IPS-NIHi7 (cell line): ENCODE measurements around the gene IGSF9.
"Not testable (repeated sequence)": the region's sequence is repeated elsewhere in the genome, so short reads cannot be mapped to it uniquely, and the experiment has no call there.

Experiments used
- DNase-seq: peaks from one replicate; pipeline ENCODE4 v3.0.0; 2012; ENCODE audit warnings: mixed read lengths; ENCODE audit errors: extremely low spot score

The IGSF9 gene

GRCh38 chr1:159920651-159921050, 24.8 kb downstream of the IGSF9 start:
- DNase-seq, result no peak

GRCh38 chr1:159920202-159920601, 25.2 kb downstream of the IGSF9 start:
- DNase-seq, result no peak

DNA sequence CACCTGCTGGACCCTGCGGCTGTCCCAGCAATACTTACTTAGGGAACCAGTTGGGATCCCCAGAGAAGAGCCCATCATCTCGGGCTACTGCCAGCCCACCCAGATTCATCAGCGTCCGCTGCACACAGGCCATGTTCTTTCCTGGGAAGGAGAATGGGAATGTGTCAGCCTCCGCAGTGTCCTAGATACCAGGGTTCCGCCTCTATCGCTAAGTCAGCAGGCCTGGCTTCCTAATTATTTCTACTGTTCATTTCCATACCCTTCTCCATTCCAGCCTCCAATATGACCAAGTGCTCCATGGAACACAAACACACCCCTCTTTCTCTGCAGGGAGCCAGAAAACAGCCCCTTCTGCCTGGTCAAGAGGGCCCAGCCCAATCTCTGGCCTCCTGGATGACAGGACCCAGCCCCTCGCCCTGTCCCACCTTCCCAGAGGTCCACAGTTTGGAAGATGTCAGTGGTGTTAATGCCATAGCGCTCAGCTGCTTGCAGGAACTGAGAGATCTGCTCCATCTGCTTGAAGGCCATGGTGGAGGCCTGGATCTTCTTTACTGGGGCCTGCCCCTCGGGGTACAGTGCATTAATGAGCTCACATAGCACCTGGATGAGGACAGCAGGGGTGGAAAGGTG, 26.1 kb downstream of the IGSF9 start:
- no peak for DNase-seq

GRCh38 chr1:159918352-159919200, 26.8 kb downstream of the IGSF9 start:
- no peak for DNase-seq

GRCh38 chr1:159917533-159918351, 27.7 kb downstream of the IGSF9 start:
- DNase-seq, result no peak

- peak; percentile 52 for DNase-seq
These were observed 29.0 kb downstream of the IGSF9 start for GRCh38 chr1:159916242-159917051.

GRCh38 chr1:159915571-159916241, 29.7 kb downstream of the IGSF9 start:
- DNase-seq, result no peak

DNA sequence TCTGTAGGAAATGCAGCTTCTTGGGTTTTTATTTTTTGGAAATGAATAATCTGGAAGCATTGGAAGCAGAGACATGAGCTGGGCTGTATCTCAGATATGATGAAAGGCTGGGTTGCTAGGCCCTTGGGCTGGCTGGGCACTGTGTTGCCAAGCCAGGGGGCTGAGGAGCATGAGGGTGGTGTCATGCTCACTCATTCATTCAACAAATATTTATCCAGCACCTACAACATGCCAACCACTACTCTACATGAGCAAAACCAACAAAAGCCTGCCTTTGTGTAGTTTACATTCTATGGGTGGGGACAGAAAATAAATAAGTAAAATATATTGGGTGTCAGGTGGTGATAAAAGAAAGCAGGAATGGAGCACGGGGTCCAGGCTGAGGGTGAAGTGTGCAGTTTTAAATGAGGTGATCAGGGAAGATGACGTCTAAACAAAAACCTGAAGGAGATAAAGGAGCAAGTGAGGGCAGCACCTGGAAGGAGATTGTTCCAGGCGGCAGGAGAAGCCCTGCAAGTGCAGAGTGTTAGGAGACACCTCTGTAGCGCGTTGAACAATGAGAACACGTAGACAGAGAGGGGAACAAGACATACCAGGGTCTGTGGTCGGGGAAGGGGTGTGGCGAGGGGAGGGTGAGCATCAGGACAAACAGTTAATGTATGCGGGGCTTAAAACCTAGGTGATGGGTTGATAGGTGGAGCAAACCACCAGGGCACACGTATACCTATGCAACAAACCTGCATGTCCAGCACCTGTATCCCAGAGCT, 31.0 kb downstream of the IGSF9 start:
- DNase-seq, result no peak

- DNase-seq, result no peak
These were observed 31.8 kb downstream of the IGSF9 start for GRCh38 chr1:159913451-159914192.

GRCh38 chr1:159911326-159912070, 33.9 kb downstream of the IGSF9 start:
- no peak for DNase-seq

DNA sequence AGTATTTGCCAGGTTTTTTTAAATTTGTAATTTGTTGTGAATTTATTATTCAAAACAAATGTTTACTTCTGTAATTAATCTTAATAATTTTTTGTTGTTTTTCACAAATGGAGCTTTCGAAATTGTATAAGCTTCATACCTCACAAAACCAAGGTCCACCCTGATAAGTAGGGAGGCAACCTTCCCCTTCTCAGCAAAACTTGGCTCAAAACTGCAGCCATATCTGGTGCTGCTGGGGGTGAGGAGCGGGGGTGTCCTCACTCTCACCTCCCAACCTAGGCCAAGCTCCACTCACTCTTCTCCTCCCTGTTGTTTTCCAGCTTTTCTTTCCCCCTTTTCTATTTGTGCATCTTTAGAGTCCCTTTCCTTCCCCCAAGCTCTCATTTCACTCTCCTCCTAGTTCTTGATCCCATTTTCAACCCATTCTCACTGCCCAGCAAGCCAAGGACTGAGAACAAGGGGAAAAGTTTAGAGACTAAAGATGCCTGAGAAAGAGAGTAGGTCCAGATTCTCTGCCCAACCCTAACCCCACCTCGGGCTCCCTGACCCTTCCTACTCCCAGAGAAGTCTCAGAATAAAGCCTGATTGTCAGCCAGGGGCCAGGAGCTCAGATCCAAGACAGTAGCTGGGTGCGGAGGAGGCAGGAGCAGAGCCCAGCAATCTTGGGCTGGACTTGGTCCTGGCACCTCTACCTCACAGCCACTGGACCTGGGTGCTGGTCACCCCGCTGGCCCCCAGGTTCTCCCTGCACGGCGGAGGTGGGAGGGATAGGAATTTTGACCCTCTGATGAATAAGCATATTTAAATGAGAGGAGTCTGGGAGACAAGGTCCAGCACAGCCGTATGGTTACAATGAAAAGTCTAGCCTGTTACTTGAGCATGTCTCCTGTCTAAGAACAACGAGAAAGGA, 37.1 kb downstream of the IGSF9 start:
- no peak for DNase-seq

DNA sequence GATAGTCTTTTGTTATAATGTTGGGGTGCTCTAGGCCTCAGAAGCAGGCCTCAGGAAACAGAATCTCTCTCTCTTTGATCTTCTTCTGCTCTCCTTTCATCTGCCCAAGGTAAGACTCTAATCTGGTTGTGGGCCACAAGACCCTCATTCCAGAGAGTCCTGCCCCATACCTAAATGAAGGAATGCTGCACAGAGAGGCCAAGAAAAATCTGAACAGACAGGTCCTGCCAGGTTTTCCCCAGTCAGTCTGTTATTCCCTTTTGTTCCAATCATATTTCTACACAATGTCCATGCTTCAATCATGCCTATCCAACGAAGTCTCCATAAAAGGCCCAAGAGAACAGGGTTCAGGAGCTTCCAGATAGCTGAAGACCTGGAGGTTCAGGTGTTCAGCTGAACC, 38.5 kb downstream of the IGSF9 start:
- no peak for DNase-seq

DNA sequence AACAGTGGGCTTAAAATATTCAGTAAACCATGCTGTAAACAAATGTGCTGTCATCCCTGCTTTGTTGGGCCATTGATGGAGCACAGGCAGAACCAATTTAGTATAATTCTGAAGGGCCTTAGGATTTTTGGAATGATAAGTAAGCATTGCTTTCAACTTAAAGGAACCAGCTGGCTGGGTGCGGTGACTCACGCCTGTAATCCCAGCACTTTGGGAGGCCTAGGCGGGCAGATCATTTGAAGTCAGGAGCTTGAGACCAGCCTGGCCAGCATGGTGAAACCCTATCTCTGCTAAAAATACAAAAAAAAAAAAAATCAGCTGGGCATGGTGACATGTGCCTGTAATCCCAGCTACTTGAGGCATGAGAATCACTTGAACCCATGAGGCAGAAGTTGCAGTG, 41.4 kb downstream of the IGSF9 start:
- not testable (repeated sequence) for DNase-seq

DNA sequence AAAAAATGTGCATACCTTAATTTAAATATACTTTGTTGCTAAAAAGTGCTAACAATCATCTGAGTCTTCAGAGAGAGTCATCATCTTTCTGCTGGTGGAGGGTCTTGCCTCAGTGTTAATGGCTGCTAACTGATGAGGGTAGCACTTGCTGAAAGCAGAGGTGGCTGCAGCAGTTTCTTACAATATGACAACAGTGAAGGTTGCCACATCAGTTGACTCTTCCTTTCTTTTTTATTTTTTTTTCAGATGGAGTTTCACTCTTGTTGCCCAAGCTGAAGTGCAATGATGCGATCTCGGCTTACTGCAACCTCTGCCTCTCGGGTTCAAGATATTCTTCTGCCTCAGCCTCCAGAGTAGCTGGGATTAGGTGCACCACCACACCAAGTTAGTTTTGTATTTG, 42.9 kb downstream of the IGSF9 start:
- DNase-seq, result no peak

GRCh38 chr1:159900755-159901360, 44.6 kb downstream of the IGSF9 start:
- no peak for DNase-seq

GRCh38 chr1:159900086-159900680, 45.2 kb downstream of the IGSF9 start, which contains the start of gene CFAP45:
TSS of gene CFAP45 (minus strand) at chr1:159900165. CDS start at chr1:159900098, 67 bp downstream.
- peak; percentile 97 for DNase-seq

GRCh38 chr1:159899634-159900033, 45.8 kb downstream of the IGSF9 start:
- not testable (repeated sequence) for DNase-seq
